ENCODE measurements around the gene GNG12. TPM values are rescaled to one million over a fixed set of nuclear protein-coding genes. Genes with fewer than 3 reads are reported as not detected.

The GNG12 gene
- total RNA-seq, 1 experiment from 2014 or later, result 14.3 TPM

GRCh38 chr1:67777440-67777839 is 55.8 kb downstream of the GNG12 start:
- Histone ChIP-seq H3K79me2 (ENCODE audit: insufficient read depth, low read length) (0 out of 2 replicates have a peak, but pooled peaks cover 3% of the 10 kb centered on the region), H3K9ac (ENCODE audit: extremely low read depth, insufficient read length, low read length) (no peak overlapping the region), H3K27ac (ENCODE audit: insufficient read length, low read depth, low read length) (no peak overlapping the region), H3K4me1 (ENCODE audit: insufficient read depth, low read length) (no peaks in the 10 kb centered on the region), H3K23ac (ENCODE audit: insufficient read length, low read depth, low read length) (no peak overlapping the region), H3K9me3 (ENCODE audit: control insufficient read depth, low read depth, low read length) (no peaks in the 10 kb centered on the region), H2BK12ac (ENCODE audit: insufficient read length, low read depth, low read length) (no peak overlapping the region), H4K8ac (replicated peaks; ENCODE audit: insufficient read length, low read depth, low read length) (no peak overlapping the region), H3K27me3 (ENCODE audit: insufficient read depth, low read length) (no peaks in the 10 kb centered on the region), H3K4me2 (ENCODE audit: insufficient read depth, insufficient read length, low read length) (no peak overlapping the region), H2AK5ac (ENCODE audit: insufficient read length, low read length) (no peak overlapping the region), H4K5ac (ENCODE audit: insufficient read length, low read depth, low read length) (no peak overlapping the region), H2BK20ac (ENCODE audit: low read depth, low read length, poor library complexity, severe bottlenecking) (no peak overlapping the region), H3K18ac (ENCODE audit: insufficient read length, low read depth, low read length) (no peak overlapping the region), H3K14ac (ENCODE audit: insufficient read depth, low read length) (no peak overlapping the region), H3K79me1 (ENCODE audit: insufficient read depth, low read depth, low read length, poor library complexity, severe bottlenecking) (no peaks in the 10 kb centered on the region), H3K56ac (ENCODE audit: insufficient read length, low read depth, low read length) (no peak overlapping the region), H2AFZ (ENCODE audit: low read length) (no peak overlapping the region), H2BK15ac (ENCODE audit: low read depth, low read length) (no peak overlapping the region), H4K20me1 (ENCODE audit: control insufficient read depth, insufficient read depth, insufficient read length) (no peaks in the 10 kb centered on the region), H4K91ac (ENCODE audit: insufficient read length, low read depth, low read length) (no peak overlapping the region), H2BK120ac (ENCODE audit: low read depth, low read length, poor library complexity, severe bottlenecking) (no peak overlapping the region), H3K4ac (ENCODE audit: low read depth, low read length) (no peak overlapping the region), H2BK5ac (ENCODE audit: insufficient read length, low read length) (no peak overlapping the region), H3K23me2 (ENCODE audit: insufficient read length, low read depth, low read length, poor library complexity, severe bottlenecking) (no peaks in the 10 kb centered on the region), H3T11ph (ENCODE audit: low read length) (no peak overlapping the region)
- DNase-seq, result no peak
- WGBS (ENCODE audit: extremely low coverage, insufficient read length, low lambda C conversion rate), result no CpG with 5 or more reads among the region's 4 CpGs
- no peaks in the 10 kb centered on the region for H3K9me3 Mint-ChIP-seq
- TF ChIP-seq, protein P1, sequence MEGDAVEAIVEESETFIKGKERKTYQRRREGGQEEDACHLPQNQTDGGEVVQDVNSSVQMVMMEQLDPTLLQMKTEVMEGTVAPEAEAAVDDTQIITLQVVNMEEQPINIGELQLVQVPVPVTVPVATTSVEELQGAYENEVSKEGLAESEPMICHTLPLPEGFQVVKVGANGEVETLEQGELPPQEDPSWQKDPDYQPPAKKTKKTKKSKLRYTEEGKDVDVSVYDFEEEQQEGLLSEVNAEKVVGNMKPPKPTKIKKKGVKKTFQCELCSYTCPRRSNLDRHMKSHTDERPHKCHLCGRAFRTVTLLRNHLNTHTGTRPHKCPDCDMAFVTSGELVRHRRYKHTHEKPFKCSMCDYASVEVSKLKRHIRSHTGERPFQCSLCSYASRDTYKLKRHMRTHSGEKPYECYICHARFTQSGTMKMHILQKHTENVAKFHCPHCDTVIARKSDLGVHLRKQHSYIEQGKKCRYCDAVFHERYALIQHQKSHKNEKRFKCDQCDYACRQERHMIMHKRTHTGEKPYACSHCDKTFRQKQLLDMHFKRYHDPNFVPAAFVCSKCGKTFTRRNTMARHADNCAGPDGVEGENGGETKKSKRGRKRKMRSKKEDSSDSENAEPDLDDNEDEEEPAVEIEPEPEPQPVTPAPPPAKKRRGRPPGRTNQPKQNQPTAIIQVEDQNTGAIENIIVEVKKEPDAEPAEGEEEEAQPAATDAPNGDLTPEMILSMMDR (conservative IDR thresholded peaks at IDR 0.05), result no peak
- H3K27me3 Mint-ChIP-seq (ENCODE audit: low read depth), result no peaks in the 10 kb centered on the region
- H3K27ac Mint-ChIP-seq, result no peak overlapping the region
- no peaks in the 10 kb centered on the region; a peak in 1 of 7 replicates for H3K36me3 Mint-ChIP-seq (ENCODE audit: insufficient read depth in 1 of 3, low read depth in 3 of 3)
- H3K4me3 Mint-ChIP-seq, result no peak overlapping the region
- H3K4me1 Mint-ChIP-seq, result no peaks in the 10 kb centered on the region

Data from H9 (cell line).